GM23338 (cell line): ENCODE measurements around the gene GPR108. TPM values are rescaled to one million over a fixed set of nuclear protein-coding genes. Genes with fewer than 3 reads are reported as not detected.

ENCODE experiments used
- ATAC-seq: fragments of 200-7000 bp; cut with Tn5 transposase; 3 replicates; pipeline ENCODE4 v1.9.1; 2020
- DNase-seq: peaks from one replicate; pipeline ENCODE4 v3.0.0-alpha.2; 2015; ENCODE audit warnings: low spot score
- H2AFZ ChIP-seq: fragments of 200-600 bp; sonication (generic); 2 replicates; pipeline ENCODE4 v1.8.0; 2016; ENCODE audit warnings: antibody characterized with exemption, mild to moderate bottlenecking, moderate library complexity
- H3F3A ChIP-seq: fragments of 200-600 bp; sonication (generic); replicated peaks from 2 replicates; pipeline ENCODE4 v1.8.0; 2017; ENCODE audit warnings: antibody characterized with exemption, mixed run types, low read depth
- H3K27ac ChIP-seq: fragments of 200-600 bp; sonication (generic); 2 replicates; pipeline ENCODE4 v1.6.1; 2016; ENCODE audit warnings: low read depth
- H3K27me3 ChIP-seq: fragments of 200-600 bp; sonication (generic); 2 replicates; pipeline ENCODE4 v1.8.0; 2016; ENCODE audit warnings: mild to moderate bottlenecking, mixed run types, moderate library complexity; ENCODE audit not compliant: insufficient read depth
- H3K36me3 ChIP-seq: fragments of 200-600 bp; sonication (generic); 2 replicates; pipeline ENCODE4 v1.8.0; 2016; ENCODE audit warnings: mild to moderate bottlenecking; ENCODE audit not compliant: insufficient read depth
- H3K4me1 ChIP-seq: fragments of 200-600 bp; sonication (generic); 2 replicates; pipeline ENCODE4 v1.8.0; 2016; ENCODE audit warnings: mild to moderate bottlenecking, moderate library complexity; ENCODE audit not compliant: insufficient read depth
- H3K4me2 ChIP-seq: fragments of 200-600 bp; sonication (generic); 2 replicates; pipeline ENCODE4 v1.7.1; 2017; ENCODE audit warnings: mixed run types
- H3K4me3 ChIP-seq: fragments of 200-600 bp; sonication (generic); 2 replicates; pipeline ENCODE4 v1.6.1; 2016; ENCODE audit warnings: mixed run types
- H3K79me2 ChIP-seq: fragments of 200-600 bp; sonication (generic); replicated peaks from 2 replicates; pipeline ENCODE4 v1.8.0; 2017; ENCODE audit warnings: mild to moderate bottlenecking; ENCODE audit not compliant: insufficient read depth
- H3K9me2 ChIP-seq: fragments of 200-600 bp; sonication (generic); 2 replicates; pipeline ENCODE4 v1.8.0; 2017; ENCODE audit not compliant: insufficient read depth
- H4K20me1 ChIP-seq: fragments of 200-600 bp; sonication (generic); replicated peaks from 2 replicates; pipeline ENCODE4 v1.8.0; 2017; ENCODE audit warnings: mild to moderate bottlenecking; ENCODE audit not compliant: insufficient read depth
- H3K27ac Mint-ChIP-seq: 2 replicates; pipeline ENCODE4 v1.8.0; 2020; ENCODE audit warnings: inconsistent platforms, mild to moderate bottlenecking, moderate library complexity, mixed read lengths
- H3K27me3 Mint-ChIP-seq: 3 replicates; pipeline ENCODE4 v1.8.0; 2022; ENCODE audit warnings: low read depth, mild to moderate bottlenecking, moderate library complexity, mixed read lengths, inconsistent platforms; ENCODE audit not compliant: insufficient read depth, poor library complexity
- H3K36me3 Mint-ChIP-seq: 3 replicates; pipeline ENCODE4 v1.8.0; 2021; ENCODE audit warnings: low read depth, mild to moderate bottlenecking, inconsistent platforms, moderate library complexity, mixed read lengths
- H3K4me1 Mint-ChIP-seq: 3 replicates; pipeline ENCODE4 v1.8.0; 2020; ENCODE audit warnings: mild to moderate bottlenecking, inconsistent platforms, mixed read lengths
- H3K4me3 Mint-ChIP-seq: 3 replicates; pipeline ENCODE4 v1.8.0; 2021; ENCODE audit warnings: moderate library complexity, mild to moderate bottlenecking, inconsistent platforms, mixed read lengths
- H3K9me3 Mint-ChIP-seq: 3 replicates; pipeline ENCODE4 v1.8.0; 2020; ENCODE audit warnings: moderate library complexity, mild to moderate bottlenecking, inconsistent platforms, mixed read lengths
- CREB1 ChIP-seq: fragments of 250-450 bp; sonication (Bioruptor Pico); IDR thresholded peaks from 2 replicates; pipeline ENCODE4 v1.5.0; 2020; ENCODE audit warnings: low read depth, mild to moderate bottlenecking, moderate library complexity
- EZH2 ChIP-seq: fragments of 200-600 bp; sonication (generic); IDR thresholded peaks from one replicate; pipeline ENCODE4 v1.8.0; 2017; ENCODE audit warnings: antibody characterized with exemption, mild to moderate bottlenecking, low read depth; ENCODE audit not compliant: unreplicated experiment
- EZH2phosphoT487 ChIP-seq: fragments of 200-600 bp; sonication (generic); IDR thresholded peaks from one replicate; pipeline ENCODE4 v1.8.1; 2018; ENCODE audit warnings: antibody characterized with exemption; ENCODE audit not compliant: unreplicated experiment
- JUNB ChIP-seq: IDR thresholded peaks from one replicate; pipeline ENCODE4 v1.6.1; 2016; ENCODE audit warnings: antibody characterized with exemption; ENCODE audit not compliant: unreplicated experiment
- NANOG ChIP-seq: IDR thresholded peaks from 2 replicates; pipeline ENCODE4 v1.6.1; 2016; ENCODE audit warnings: antibody characterized with exemption, borderline replicate concordance
- POLR2AphosphoS5 ChIP-seq: IDR thresholded peaks from 2 replicates; pipeline ENCODE4 v1.6.1; 2016; ENCODE audit warnings: antibody characterized with exemption, low read depth
- REST ChIP-seq: IDR thresholded peaks from one replicate; pipeline ENCODE4 v1.6.1; 2018; ENCODE audit warnings: antibody characterized with exemption; ENCODE audit not compliant: unreplicated experiment
- STAT1 ChIP-seq: IDR thresholded peaks from one replicate; pipeline ENCODE4 v1.6.1; 2016; ENCODE audit warnings: antibody characterized with exemption; ENCODE audit not compliant: unreplicated experiment
- ZNF114 ChIP-seq: fragments of 250-450 bp; sonication (Bioruptor Pico); IDR thresholded peaks from 2 replicates; pipeline ENCODE4 v1.5.0; 2020; ENCODE audit warnings: mild to moderate bottlenecking, moderate library complexity
- ZNF331 ChIP-seq: fragments of 250-450 bp; sonication (Bioruptor Pico); IDR thresholded peaks from 2 replicates; pipeline ENCODE4 v1.5.0; 2020; ENCODE audit warnings: low read depth, mild to moderate bottlenecking, moderate library complexity
- polyA plus RNA-seq: library from polyadenylated mRNA; unstranded; fragments of >200 nt; fragmentation: Nextera tagmentation; extraction: Ambion mirVana; gene quantifications from 2 replicates; pipeline ENCODE4 v1.2.1, GENCODE V29; 2016
- total RNA-seq: library from RNA; depleted of rRNA; stranded (reverse); fragments of >200 nt; shearing (Covaris generic); gene quantifications from 2 replicates; pipeline ENCODE4 v1.2.3, GENCODE V29; 2014
- TF ChIP-seq, protein P1 (sequence below): fragments of 250-450 bp; sonication (Bioruptor Pico); IDR thresholded peaks from 2 replicates; pipeline ENCODE4 v1.5.0; 2020; ENCODE audit warnings: mild to moderate bottlenecking, moderate library complexity
- TF ChIP-seq, protein P2 (sequence below): IDR thresholded peaks from 2 replicates; pipeline ENCODE4 v1.6.1; 2016; ENCODE audit warnings: antibody characterized with exemption
- TF ChIP-seq, protein P3 (sequence below), 2 experiments: fragments of 200-600 bp in 1 of 2; sonication (generic) in 1 of 2; conservative IDR thresholded peaks; 2 replicates each; pipeline versions ENCODE4 v1.5.1 to v1.6.1; 2016 to 2017; ENCODE audit warnings: antibody characterized with exemption in 2 of 2, low read depth in 2 of 2, mild to moderate bottlenecking in 2 of 2, moderate library complexity in 1 of 2

GPR108 gene
- total and polyA plus RNA-seq, 2 experiments from 2014 or later = 44.8 to 57.9 TPM

DNA sequence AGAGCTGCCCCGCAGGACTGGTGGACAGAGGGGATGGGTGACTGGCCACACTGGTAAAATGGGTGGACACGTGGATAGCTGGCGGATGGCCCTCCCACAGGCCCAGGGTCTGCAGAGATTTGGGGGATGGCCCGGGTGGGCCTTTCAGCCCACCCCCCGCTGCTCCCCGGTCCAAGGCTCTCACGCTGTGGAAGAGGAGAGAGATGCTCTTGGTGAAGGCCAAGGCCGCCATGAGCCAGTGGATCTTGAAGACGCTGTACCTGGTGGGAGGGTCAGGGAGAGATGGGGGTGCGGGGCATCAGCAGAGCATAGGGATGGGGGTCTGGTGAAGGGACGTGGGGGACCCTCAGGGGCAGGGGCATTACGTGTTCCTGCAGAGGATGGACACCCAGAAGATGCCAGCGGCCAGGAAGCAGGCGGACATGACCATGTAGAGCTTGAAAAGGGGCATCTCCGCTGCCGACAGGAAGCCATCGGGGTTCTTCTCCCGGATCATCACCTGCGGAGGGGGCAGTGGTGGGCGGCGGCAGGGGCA, 4.5 kb downstream of the GPR108 start:
- H3K9me2 ChIP-seq = no peaks in the 10 kb centered on the region
- H3K4me3 Mint-ChIP-seq = no peak overlapping the region
- H3K4me1 Mint-ChIP-seq = peaks cover 21% of the 10 kb centered on the region
- no peaks in the 10 kb centered on the region for H3K36me3 ChIP-seq
- no peak overlapping the region for H3K4me2 ChIP-seq
- peak overlapping the region; percentile 40; the same call in 1 of the 2 replicates for H3K27ac Mint-ChIP-seq
- no peaks in the 10 kb centered on the region; the same call in 2 of the 3 replicates for H3K9me3 Mint-ChIP-seq
- ATAC-seq = no peak
- 0 out of 2 replicates have a peak, but pooled peaks cover 2% of the 10 kb centered on the region for H4K20me1 ChIP-seq
- H3K27me3 ChIP-seq = no peaks in the 10 kb centered on the region
- 0 out of 2 replicates have a peak, but pooled peaks cover 7% of the 10 kb centered on the region for H3F3A ChIP-seq
- no peak overlapping the region for H3K27ac ChIP-seq
- no peak overlapping the region for H3K4me3 ChIP-seq
- peaks cover 21% of the 10 kb centered on the region for H3K4me1 ChIP-seq
- H3K79me2 ChIP-seq = peaks cover 12% of the 10 kb centered on the region
- TF ChIP-seq ZNF114 (no peak), POLR2AphosphoS5 (no peak), EZH2phosphoT487 (no peak), CREB1 (CRISPR knock-in tag) (no peak), EZH2 (no peak), REST (no peak), JUNB (no peak), NANOG (no peak), ZNF331 (CRISPR knock-in tag) (no peak), STAT1 (no peak)
- TF ChIP-seq, protein P1, sequence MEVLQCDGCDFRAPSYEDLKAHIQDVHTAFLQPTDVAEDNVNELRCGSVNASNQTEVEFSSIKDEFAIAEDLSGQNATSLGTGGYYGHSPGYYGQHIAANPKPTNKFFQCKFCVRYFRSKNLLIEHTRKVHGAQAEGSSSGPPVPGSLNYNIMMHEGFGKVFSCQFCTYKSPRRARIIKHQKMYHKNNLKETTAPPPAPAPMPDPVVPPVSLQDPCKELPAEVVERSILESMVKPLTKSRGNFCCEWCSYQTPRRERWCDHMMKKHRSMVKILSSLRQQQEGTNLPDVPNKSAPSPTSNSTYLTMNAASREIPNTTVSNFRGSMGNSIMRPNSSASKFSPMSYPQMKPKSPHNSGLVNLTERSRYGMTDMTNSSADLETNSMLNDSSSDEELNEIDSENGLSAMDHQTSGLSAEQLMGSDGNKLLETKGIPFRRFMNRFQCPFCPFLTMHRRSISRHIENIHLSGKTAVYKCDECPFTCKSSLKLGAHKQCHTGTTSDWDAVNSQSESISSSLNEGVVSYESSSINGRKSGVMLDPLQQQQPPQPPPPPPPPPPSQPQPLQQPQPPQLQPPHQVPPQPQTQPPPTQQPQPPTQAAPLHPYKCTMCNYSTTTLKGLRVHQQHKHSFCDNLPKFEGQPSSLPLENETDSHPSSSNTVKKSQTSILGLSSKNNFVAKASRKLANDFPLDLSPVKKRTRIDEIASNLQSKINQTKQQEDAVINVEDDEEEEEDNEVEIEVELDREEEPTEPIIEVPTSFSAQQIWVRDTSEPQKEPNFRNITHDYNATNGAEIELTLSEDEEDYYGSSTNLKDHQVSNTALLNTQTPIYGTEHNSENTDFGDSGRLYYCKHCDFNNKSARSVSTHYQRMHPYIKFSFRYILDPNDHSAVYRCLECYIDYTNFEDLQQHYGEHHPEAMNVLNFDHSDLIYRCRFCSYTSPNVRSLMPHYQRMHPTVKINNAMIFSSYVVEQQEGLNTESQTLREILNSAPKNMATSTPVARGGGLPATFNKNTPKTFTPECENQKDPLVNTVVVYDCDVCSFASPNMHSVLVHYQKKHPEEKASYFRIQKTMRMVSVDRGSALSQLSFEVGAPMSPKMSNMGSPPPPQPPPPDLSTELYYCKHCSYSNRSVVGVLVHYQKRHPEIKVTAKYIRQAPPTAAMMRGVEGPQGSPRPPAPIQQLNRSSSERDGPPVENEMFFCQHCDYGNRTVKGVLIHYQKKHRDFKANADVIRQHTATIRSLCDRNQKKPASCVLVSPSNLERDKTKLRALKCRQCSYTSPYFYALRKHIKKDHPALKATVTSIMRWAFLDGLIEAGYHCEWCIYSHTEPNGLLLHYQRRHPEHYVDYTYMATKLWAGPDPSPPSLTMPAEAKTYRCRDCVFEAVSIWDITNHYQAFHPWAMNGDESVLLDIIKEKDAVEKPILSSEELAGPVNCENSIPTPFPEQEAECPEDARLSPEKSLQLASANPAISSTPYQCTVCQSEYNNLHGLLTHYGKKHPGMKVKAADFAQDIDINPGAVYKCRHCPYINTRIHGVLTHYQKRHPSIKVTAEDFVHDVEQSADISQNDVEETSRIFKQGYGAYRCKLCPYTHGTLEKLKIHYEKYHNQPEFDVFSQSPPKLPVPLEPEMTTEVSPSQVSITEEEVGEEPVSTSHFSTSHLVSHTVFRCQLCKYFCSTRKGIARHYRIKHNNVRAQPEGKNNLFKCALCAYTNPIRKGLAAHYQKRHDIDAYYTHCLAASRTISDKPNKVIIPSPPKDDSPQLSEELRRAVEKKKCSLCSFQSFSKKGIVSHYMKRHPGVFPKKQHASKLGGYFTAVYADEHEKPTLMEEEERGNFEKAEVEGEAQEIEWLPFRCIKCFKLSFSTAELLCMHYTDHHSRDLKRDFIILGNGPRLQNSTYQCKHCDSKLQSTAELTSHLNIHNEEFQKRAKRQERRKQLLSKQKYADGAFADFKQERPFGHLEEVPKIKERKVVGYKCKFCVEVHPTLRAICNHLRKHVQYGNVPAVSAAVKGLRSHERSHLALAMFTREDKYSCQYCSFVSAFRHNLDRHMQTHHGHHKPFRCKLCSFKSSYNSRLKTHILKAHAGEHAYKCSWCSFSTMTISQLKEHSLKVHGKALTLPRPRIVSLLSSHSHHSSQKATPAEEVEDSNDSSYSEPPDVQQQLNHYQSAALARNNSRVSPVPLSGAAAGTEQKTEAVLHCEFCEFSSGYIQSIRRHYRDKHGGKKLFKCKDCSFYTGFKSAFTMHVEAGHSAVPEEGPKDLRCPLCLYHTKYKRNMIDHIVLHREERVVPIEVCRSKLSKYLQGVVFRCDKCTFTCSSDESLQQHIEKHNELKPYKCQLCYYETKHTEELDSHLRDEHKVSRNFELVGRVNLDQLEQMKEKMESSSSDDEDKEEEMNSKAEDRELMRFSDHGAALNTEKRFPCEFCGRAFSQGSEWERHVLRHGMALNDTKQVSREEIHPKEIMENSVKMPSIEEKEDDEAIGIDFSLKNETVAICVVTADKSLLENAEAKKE (CRISPR knock-in tag) = no peak
- TF ChIP-seq, protein P2, sequence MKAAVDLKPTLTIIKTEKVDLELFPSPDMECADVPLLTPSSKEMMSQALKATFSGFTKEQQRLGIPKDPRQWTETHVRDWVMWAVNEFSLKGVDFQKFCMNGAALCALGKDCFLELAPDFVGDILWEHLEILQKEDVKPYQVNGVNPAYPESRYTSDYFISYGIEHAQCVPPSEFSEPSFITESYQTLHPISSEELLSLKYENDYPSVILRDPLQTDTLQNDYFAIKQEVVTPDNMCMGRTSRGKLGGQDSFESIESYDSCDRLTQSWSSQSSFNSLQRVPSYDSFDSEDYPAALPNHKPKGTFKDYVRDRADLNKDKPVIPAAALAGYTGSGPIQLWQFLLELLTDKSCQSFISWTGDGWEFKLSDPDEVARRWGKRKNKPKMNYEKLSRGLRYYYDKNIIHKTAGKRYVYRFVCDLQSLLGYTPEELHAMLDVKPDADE = no peak
- TF ChIP-seq, protein P3, sequence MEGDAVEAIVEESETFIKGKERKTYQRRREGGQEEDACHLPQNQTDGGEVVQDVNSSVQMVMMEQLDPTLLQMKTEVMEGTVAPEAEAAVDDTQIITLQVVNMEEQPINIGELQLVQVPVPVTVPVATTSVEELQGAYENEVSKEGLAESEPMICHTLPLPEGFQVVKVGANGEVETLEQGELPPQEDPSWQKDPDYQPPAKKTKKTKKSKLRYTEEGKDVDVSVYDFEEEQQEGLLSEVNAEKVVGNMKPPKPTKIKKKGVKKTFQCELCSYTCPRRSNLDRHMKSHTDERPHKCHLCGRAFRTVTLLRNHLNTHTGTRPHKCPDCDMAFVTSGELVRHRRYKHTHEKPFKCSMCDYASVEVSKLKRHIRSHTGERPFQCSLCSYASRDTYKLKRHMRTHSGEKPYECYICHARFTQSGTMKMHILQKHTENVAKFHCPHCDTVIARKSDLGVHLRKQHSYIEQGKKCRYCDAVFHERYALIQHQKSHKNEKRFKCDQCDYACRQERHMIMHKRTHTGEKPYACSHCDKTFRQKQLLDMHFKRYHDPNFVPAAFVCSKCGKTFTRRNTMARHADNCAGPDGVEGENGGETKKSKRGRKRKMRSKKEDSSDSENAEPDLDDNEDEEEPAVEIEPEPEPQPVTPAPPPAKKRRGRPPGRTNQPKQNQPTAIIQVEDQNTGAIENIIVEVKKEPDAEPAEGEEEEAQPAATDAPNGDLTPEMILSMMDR (conservative IDR thresholded peaks at IDR 0.05; ENCODE audit: low read depth in 2 of 2) = no peak
- peaks cover 10% of the 10 kb centered on the region; the same call in 2 of the 3 replicates for H3K36me3 Mint-ChIP-seq
- H2AFZ ChIP-seq = no peak overlapping the region
- DNase-seq = no peak
- H3K27me3 Mint-ChIP-seq = peaks cover 13% of the 10 kb centered on the region
